Urothelium cell line (cell line): ENCODE measurements around the gene ITIH4.

Experiments used
- DNase-seq: peaks from one replicate; pipeline ENCODE4 v3.0.0; 2011; ENCODE audit warnings: low spot score, mixed read lengths
- FAIRE-seq: peaks from 2 replicates; lab custom pipeline; 2011; peaks lifted over from hg19 to GRCh38; lab: Jason Lieb, UNC

The ITIH4 gene

GRCh38 chr3:52830535-52831258 lies at the start of gene ITIH4:
Gene ITIH4 (minus strand): TSS chr3:52830672. CDS start chr3:52830642, 30 bp downstream.
- no peak for FAIRE-seq

GRCh38 chr3:52880047-52880446 lies 49.6 kb upstream of the ITIH4 start:
- FAIRE-seq (no peak), DNase-seq (no peak)

More at GRCh38 chr3:52830535-52831258, at the start of gene ITIH4:
- no peak for DNase-seq

- FAIRE-seq: no peak
- no peak for DNase-seq
Measured at GRCh38 chr3:52879581-52879980, 49.1 kb upstream of the ITIH4 start.

- no peak for DNase-seq
- FAIRE-seq: no peak
Measured at GRCh38 chr3:52879090-52879489, 48.6 kb upstream of the ITIH4 start.

GRCh38 chr3:52877085-52877484 lies 46.6 kb upstream of the ITIH4 start:
- FAIRE-seq: no peak
- no peak for DNase-seq

GRCh38 chr3:52874864-52875587 lies 44.6 kb upstream of the ITIH4 start:
- no peak for FAIRE-seq
- no peak for DNase-seq

DNA sequence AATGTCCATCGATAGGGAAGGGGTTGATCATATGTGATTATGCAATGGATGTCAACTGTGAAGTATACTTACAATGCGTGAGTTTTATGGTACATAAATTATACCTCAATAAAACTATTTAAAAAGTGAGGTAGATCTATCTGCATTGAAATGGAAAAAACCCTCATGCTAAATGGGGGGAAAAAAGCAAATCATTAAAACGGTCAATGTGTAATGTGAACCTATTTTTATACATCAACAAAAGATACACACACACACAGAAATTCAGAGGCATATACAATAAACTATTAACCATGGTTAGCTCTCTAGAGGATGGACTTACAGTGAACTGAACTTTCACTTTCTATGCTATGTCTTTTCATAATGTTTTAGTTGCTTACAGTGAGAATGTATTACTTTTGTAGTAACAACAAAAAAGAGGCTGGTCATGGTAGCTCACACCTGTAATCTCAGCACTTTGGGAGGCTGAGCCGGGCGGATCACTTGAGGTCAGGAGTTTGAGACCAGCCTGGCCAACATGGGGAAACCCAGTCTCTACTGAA lies 43.8 kb upstream of the ITIH4 start:
- FAIRE-seq: no peak
- no peak for DNase-seq

DNA sequence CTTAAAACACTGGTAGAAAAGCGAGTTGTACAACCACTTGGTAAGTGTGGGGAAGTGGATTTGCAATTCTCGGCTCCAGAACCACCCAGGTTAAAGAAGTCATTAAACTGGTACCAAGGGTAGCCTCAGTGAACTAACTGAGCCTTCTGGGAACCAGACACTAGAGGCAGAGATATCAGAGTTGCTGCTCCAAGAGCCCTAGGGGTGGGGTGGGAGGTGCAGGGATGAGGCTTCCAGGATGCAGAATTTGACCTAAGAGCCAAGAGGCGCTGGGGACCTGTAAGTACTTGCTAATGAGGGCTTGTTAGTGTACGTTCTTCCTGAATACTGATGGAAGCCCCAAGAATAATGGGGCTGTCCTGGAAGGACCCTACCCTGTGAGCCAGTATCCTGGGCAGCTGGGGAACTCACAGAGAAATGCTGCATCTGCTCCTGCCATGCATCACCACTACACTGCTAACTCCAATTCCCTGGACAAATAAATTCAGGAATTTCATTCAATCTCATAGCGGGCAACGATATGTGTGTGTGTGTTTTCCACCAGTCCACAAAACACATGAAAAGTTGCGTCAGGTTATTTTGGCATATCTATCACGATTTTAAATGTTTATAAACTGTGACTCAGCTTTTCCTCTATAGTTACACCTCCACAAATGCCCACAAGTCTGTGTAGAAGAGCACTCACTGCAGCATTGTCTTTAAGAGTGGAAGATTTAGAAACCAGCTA lies 43.1 kb upstream of the ITIH4 start:
- no peak for FAIRE-seq
- no peak for DNase-seq

DNA sequence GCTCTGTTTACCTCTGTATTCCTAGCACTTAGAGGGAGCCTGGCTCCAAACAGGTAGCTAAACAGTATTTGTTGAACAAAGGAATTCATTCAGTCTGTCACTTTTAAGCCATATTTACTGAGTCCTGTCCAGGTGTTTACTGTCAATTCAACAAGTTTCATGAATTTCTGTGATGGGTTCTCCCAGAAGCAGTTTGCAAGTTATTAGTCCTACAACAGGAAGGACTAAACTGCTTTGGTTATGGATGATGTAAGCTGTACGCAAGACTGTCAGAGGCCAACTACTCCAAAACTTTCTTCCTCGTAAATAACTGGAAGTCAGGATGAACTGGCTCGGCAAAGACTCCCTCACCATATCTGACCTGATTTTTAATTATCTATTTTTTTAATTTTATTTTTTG lies 41.8 kb upstream of the ITIH4 start:
- FAIRE-seq: no peak
- no peak for DNase-seq

DNA sequence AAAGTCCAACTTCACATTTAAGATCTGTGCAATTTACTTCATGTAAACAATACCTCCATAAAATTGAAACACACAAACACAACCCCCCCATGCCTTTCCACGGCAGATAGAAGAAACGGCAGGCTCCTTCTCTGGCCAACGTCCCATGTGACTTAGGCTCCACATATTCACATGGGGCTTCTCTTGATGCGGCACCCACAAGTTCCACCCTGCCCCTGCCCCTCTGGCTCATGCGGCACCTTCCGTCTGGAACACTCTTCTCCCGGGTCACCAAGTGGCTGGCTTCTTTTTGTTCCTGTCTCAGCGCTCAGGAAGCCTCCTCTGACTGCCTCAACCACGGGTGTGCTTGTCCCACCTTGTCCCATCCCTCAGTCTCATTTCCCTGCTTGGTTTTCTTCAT lies 41.3 kb upstream of the ITIH4 start:
- FAIRE-seq (no peak), DNase-seq (no peak)

- FAIRE-seq: no peak
- no peak for DNase-seq
Measured at GRCh38 chr3:52870471-52870870, 40.0 kb upstream of the ITIH4 start.

GRCh38 chr3:52866427-52866826 lies 36.0 kb upstream of the ITIH4 start:
- DNase-seq (no peak), FAIRE-seq (no peak)

DNA sequence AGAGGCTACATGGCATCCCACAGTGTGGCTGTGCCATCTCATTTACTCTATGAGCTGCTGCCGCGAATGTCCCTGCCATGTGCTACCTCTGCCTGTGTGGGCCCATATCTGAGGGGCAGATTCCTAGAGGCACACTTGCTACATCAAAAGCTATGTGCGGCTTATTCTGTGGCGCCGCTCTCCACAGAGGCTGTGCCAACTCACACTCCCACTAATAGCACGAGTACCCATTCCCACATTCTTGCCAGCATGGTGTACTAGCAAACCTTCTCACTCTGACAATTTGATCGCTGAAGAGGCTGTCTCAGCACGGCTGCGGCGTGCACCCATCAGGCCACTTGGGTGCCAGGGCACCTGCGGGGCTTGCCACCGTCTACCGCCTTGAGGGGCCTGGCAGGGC lies 35.5 kb upstream of the ITIH4 start:
- FAIRE-seq (no peak), DNase-seq (no peak)

DNA sequence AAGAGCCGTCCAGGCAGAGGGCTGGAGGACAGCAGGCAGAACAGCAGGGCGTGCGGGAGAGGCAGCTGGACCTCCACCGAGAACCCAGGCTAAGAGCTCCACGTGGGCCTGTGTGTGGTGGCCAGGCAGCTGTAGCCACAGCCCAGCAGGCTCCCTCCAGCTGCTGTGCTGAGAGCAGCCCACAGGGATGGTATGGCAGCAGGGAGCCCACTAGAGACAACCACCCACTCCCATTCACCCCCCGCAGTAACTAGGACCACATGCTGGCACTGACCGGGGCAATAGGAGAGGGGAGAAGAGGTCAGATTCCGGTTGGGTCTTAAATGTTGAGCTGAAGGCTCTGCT lies 29.9 kb upstream of the ITIH4 start:
- FAIRE-seq: no peak
- no peak for DNase-seq

GRCh38 chr3:52859686-52860423 lies 29.4 kb upstream of the ITIH4 start:
- DNase-seq (no peak), FAIRE-seq (no peak)

DNA sequence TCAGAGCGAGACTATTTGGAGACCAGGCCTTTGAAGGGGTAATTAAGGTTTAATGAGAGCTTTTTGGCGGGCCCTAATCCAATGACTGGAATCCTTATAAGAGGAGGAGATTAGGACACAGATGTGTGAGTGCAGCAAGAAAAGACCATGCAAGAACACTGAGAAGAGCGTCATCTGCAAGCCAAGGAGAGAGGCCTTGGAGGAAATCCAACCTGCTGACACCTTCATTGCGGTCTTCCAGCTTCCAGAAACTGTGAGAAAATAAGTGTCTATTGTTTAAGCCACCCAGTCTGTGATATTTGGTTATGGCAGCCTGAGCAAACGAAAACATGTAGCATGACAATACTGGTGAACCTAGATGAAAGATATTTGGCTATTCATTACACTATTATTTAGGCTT lies 27.4 kb upstream of the ITIH4 start:
- no peak for DNase-seq
- FAIRE-seq: no peak

- FAIRE-seq (no peak), DNase-seq (no peak)
Measured at GRCh38 chr3:52857133-52857532, 26.7 kb upstream of the ITIH4 start.

GRCh38 chr3:52856666-52857065 lies 26.2 kb upstream of the ITIH4 start:
- DNase-seq: no peak
- no peak for FAIRE-seq

GRCh38 chr3:52854013-52854412 lies 23.5 kb upstream of the ITIH4 start:
- DNase-seq: no peak
- FAIRE-seq: no peak

GRCh38 chr3:52852419-52852818 lies 21.9 kb upstream of the ITIH4 start:
- no peak for FAIRE-seq
- no peak for DNase-seq

GRCh38 chr3:52851348-52851747 lies 20.9 kb upstream of the ITIH4 start:
- DNase-seq: peak; percentile 48
- FAIRE-seq: no peak
